ENCODE results near the gene PGBD1.

DNA sequence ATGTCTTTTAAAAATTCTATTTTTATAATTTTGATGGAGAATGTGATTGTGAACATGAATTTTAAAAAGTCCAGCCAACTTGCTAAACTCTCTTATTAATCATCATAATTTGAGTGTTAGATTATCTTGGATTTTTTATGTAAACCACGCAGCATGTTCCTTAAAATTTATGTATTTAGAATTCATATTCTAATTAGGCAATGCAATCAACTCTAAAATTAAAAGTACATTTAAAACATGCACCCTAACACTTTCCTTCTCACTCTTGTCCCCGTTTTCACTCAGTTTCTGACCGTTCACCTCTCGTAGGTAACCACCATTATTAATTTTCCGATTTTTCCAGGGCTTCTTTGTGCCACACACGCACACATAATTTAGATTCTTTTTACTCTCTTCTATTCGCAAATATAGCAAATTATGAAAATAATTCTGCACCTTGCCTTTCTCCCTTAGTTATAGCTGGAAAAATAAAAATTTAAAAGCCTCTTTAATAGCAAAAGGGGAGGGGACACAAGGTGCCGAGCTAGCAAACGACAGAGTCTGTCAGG, 68.0 kb downstream of the PGBD1 start:
- TF ChIP-seq, protein P1, sequence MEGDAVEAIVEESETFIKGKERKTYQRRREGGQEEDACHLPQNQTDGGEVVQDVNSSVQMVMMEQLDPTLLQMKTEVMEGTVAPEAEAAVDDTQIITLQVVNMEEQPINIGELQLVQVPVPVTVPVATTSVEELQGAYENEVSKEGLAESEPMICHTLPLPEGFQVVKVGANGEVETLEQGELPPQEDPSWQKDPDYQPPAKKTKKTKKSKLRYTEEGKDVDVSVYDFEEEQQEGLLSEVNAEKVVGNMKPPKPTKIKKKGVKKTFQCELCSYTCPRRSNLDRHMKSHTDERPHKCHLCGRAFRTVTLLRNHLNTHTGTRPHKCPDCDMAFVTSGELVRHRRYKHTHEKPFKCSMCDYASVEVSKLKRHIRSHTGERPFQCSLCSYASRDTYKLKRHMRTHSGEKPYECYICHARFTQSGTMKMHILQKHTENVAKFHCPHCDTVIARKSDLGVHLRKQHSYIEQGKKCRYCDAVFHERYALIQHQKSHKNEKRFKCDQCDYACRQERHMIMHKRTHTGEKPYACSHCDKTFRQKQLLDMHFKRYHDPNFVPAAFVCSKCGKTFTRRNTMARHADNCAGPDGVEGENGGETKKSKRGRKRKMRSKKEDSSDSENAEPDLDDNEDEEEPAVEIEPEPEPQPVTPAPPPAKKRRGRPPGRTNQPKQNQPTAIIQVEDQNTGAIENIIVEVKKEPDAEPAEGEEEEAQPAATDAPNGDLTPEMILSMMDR (IDR thresholded peaks at IDR 0.05; ENCODE audit: poor library complexity): no peak
- TF ChIP-seq EZH2 (IDR thresholded peaks at IDR 0.05; ENCODE audit: borderline replicate concordance): no peak

Measured in hepatocyte (in vitro differentiated cells).